HG03457 (cell line): ENCODE results near the gene PDZD4.
"Not testable (repeated sequence)": the region's sequence is repeated elsewhere in the genome, so short reads cannot be mapped to it uniquely, and the experiment has no call there.

Experiments
- ATAC-seq: cut with Tn5 transposase; IDR thresholded peaks from one replicate; pipeline ENCODE4 v1.9.1; 2021; ENCODE audit warnings: moderate number of reproducible peaks; ENCODE audit not compliant: unreplicated experiment

Gene PDZD4

DNA sequence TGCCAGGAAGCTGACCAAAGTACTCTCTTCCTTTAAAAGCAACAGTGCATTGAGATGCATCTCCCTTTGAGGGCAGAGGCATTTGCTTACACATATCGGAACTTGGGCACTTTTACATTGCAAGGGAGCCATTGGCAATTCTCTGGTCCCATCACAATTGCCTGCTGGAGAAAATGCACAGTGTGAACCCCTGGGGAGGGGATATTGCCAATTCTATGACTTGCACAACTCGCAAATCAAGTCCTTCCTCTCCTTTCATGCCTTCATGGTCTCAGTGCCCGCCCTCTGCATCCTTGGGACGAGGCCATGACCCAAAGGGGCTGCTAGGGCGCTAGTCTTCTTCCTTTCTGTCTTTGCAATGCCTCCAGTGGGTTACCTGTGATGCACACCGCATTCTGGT, 14.9 kb upstream of the PDZD4 start:
- ATAC-seq, result no peak

DNA sequence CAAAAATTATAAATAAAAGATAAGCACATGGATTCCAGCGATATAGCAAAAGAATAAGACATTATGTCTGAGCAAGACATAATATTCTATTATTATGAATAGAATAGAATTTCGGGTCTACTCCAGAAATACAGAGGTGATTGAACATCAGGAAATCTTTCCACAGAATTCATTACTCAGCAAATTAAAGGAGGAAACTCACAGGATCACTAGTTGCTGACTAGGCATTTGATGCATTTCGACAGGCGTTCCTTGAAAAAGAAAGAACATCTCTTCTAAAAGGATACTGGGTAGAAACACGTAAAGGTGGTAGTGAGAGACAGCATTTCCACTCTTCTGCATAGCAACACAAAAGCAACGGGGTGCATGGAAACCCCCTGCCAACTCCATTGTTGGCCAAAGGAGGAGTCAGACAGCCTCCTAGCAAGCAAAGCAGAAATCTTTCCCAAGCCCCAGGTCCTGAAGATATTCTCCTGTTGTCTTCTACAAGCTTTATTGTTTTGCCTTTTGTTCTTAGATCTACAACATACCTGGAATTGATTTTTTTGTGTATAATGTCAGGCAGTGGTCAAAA, 14.3 kb upstream of the PDZD4 start:
- no peak for ATAC-seq

DNA sequence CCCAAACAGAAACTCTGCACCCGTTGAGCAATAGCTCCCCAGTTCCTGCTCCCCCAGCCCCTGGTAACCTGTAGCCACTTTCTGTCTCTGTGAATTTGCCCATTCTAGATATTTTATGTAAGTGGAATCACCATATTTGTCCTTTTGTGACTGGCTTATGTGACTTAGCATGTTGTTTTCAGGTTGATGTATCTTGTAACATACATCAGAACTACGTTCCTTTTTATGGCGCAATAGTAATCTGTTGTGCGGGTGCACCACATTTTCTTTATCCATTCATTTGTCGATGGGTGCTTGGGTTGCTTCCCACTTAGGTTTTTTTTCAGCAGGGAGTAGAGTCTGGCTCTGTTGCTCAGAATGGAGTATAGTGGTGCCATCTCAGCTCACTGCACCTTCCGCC, 6.6 kb upstream of the PDZD4 start:
- no peak for ATAC-seq

DNA sequence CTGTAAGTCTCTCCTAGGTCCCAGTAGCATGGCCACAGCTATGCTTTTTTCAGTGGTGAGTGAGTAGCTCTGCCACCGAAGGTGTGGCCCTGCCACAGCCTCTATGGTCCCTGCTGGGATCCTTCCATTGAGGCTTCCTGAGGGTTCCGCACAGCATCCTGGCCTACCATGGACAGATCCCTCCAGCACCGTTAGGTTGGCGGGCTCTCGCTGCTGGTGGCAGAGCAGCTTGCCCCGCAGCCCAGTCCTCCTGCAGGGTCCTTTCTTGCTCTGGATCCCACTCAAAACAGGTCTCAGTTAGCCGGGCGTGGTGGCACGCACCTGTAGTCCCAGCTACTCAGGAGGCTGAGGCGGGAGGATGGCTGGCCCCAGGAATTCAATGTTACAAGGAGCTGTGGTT, 2.4 kb upstream of the PDZD4 start:
- no peak for ATAC-seq

DNA sequence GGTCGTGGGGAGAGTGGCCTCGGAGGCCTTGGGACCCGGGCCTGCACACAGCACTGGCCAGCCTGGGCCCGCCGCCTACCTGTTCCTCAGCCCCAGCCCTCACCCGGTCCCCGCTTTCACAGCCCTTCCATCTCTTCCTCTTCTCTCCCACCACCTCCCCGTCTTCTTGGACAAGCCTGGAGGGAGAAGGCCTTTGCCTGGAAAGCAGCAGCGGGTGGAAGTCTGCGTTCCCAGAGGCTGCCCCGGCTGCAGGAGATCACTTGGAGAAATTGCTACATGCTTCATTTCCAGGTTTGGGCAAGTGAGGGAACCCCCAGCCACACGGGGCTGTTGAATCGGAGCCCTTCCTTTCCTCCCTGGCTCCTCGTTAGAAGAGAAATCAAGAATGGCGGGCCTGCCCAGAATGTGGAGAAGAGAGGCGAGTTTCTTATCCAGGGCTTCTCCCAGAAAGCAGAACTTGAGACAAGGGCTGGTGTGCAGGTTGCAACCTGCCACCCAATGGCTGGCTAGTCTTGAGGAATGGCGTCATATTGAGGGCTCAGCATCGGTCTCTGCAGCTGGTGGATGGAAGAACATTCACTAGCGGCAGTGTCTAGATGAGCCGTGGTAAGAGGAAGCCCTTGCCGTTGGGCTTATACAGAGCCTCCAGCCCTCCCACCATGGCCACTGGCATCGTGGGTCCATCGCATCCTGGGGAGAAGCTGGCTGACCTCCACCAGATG, 1.2 kb upstream of the PDZD4 start:
- no peak for ATAC-seq

DNA sequence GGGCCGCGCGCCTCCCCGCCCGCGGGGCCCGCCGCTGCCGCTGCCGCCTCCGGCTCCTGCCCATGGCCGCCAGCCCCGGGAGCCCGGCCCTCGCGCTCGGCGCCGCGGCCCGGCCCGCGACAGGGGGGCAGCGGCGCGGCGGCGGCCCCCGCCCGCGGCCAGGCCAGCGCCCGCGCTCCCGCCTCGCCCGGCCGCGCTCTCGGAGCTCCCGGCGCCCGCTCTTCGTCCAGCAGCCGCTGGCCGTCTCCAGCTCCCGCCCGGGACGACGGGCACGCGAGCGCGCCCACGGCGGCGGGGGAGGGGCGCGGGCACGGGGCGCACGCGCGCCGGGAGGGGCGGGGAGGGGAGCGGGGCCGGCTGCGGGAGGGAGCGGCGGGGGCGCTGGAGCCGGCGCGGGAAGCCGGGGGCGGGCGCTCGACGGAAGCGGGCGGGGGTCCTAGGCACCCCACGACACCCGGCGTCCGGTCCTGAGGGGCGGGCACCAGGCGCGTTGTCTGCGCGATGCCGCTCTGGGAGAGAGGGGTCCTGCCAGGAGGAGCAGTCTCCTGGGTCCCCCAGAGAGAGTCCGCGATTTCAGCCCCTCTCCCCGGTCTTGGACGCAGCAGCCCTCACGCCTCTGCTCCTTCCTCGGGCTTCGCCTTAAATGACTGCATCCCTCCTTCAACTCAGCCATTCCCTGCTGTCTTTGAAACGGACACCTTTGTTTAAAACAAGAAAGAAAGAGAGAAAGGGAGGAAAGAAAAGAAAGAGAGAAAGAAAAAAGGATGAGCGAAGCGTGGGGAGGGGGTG, 490 bp upstream of the PDZD4 start:
- ATAC-seq, result no peak

DNA sequence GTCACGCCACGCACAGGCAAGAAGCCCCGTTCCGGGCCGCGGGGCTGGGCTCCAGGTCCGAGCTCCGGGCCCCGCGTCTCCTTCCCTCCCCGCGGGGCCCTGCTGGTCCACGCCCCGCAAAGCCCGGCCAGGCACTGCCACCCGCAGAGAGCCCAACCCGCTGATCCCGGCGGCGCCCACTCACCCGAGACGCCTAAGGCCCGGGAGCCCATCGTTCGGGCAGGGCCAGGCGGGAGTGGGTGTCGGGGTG, 870 bp downstream of the PDZD4 start:
- no peak for ATAC-seq

DNA sequence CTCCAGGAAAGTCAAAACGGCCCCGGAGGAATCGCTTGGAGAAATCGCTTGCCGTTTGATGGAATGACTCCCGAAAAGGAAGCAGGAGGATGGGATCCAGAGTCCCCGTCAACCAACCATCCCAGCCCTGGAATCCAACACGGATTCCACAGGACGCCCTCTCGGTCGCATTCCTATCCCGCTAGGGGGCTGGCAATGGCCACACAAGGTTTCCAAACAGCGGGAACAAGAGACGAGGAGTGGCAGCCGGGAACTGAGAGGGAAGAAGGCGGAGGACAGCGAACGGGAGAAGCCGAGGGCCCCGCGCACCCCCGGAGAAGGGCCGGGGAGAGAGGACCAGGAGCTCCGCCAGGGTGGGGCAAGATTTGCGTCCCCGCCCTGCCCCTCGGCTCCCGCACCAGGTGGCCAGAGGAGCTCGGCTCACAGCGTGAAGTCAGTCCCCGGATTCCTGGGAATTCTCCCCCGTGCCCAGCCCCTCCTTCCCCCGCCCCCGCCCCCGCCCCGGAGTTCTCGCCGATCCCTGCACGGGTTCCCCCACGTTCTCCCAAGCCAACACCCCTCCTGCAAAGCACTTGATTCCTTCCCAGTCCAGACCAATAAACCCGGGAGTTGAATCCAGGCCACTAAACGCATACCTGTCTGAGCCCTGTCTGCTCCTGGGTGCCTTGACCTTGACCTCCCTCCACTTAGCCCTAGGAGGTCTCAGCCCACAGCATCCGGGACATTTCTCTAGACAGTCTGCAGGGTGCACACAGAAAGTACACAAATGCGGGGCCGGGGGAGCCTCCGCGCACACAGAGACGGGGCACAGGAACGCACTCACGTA, 1.4 kb downstream of the PDZD4 start:
- no peak for ATAC-seq

DNA sequence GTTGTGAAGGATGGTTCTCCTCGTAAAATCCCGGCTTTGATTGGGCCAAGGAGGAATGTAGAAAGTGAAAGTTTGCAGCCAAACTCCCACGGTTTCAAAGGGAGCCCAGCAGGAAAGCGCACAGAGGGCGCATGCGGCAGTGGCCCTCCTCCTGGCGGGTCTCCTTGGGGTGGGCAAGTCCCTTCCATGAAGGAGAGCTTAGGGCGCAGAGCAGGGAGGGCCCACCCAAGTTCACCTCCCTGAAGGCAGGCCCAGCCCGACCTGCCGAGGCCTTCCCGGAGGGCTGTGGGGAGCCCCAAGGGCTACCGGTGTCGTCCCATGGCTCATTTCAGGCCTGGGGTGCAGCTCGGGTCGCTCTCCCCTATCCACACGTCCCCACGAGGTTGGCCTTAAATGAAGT, 2.0 kb downstream of the PDZD4 start:
- ATAC-seq, result no peak

DNA sequence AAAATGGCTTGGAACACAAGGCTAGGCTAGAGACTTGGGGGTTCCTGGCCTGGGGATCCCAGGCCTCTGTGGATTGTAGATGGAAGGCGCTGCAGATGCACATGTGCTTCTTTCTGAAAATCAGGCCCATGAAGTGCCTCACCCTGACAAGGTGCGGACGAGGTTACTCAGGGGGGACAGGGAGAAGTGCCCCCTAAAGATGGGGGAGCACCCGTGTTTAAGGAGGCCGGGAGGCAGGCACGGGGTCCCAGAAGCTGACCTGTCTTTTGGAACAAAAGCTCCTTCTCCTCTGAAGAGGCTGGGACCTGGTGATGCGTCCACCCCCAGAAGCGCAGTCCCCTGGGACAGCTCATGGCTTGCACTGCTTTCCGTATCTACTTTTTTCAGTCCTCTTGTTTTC, 2.4 kb downstream of the PDZD4 start:
- no peak for ATAC-seq

DNA sequence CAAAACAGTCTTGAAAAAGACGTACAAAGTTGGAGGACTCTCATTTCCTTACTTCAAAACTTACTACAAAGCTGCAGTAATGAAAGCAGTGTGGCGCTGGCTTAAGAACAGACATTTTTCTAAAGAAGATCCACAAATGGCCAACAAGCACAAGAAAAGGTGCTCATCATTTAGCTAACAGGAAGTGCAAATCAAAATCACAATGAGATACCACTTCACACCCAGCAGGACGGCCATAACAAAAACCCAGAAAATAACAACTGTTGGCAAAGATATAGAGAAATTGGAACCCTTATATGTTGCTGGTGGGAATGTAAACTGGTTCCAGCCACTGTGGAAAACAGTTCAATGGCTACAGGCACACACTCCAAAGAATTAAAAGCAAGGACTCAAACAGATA, 3.3 kb downstream of the PDZD4 start:
- no peak for ATAC-seq

DNA sequence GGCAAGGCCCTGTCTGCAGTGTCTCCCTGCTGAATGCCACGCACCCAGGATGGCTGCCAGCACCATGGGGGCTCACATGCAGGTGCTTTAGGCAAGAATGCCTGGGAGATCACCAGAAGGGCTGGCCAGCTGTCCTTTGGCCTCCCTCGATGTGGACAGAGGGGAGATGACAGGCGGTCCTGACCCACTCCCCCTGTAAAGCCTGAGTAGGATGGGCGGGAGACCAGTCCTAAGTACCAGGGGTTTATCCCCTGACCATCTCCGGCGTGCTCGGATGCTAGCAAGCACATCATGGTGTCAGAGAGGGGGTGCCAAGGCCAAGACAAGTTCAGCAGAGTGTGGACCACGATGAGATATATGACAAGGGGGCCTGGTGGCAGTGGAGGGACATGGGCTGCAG, 5.3 kb downstream of the PDZD4 start:
- ATAC-seq, result no peak

DNA sequence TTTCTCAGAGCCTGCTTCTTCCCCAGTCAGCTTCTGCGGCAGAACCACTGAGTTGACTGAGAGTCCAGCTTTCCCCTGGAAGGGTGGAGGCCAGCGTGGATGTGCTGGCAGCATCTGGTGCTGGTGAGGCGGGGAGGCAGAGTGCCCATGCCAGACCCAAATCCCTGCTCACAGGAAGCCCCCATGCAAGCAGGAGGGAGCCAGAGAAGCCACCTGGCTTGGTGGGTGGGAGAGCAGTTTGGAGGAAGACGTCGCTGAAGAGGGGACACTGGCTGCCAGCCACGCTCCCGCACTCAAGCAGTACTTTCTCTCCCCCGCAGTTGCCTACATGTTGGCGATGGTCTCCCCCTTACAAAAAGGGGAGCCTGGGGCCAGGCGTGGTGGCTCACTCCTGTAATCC, 6.0 kb downstream of the PDZD4 start:
- ATAC-seq, result no peak

DNA sequence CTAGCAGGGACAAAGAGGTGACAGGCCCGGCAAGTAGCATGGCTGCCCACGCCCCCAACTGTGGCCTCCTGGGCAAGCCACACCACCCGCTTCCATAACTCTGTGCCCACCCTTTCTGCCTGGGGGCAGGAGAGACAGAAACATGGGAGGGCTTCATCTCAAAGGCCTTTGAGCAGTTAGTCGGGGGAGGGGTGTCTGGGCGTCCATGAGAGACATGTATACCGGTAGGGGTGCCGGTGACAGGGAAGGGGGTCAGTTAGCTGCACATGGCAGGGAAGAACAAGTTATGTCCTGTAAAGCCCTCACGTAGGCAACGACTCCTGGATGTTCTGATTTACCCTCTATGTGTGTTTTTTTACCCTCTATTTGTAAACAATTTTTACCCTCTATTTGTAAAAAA, 9.3 kb downstream of the PDZD4 start:
- no peak for ATAC-seq

DNA sequence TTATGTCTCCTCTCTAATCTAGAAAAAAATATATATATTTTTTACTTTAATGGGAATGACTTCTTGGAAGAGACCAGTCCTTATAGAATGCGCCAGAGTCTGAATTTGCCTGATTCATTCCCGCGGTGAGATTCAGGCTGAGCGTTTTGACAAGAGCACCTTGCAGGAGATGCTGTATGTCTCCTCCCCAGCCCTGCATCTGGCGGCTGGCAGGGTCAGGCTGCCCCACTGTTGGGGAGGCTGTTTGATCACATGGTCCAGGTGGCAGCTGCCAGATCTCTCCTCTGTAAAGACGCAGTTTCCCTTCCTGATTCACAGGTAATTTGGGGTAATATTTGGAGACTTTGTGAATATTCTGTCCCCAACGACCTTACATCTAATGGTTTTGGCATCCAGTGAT, 9.7 kb downstream of the PDZD4 start:
- no peak for ATAC-seq

DNA sequence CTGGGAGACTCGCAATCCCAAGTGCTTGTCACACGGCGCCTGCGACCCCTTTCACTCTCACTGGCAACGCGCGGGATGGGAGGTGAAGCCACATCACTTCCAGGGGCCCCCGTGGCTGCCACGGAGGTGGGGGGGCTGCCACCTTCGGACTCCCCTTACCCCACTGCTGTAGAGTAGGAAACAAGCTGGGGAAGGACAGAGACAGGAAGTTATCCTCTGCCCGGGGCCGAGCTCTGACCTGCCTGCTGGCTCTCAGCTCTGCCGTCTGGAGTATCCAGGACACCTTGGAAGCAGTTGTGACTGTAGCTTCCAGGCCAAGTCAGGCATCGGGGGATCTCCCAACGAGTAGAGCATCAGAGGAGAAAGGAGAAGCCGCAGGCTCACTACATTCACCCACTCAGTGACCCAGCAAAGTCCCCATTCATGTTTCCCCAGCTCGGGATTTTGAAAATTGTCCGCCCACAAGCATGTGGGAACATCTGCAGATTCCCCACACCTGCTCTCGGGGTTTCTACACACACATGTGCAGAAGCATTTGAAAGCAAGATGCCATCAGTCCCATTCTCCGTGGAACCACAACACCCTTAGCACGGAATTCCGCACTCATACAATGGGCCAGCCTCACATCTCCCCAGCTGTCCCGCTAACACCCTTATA, 10.8 kb downstream of the PDZD4 start:
- no peak for ATAC-seq

DNA sequence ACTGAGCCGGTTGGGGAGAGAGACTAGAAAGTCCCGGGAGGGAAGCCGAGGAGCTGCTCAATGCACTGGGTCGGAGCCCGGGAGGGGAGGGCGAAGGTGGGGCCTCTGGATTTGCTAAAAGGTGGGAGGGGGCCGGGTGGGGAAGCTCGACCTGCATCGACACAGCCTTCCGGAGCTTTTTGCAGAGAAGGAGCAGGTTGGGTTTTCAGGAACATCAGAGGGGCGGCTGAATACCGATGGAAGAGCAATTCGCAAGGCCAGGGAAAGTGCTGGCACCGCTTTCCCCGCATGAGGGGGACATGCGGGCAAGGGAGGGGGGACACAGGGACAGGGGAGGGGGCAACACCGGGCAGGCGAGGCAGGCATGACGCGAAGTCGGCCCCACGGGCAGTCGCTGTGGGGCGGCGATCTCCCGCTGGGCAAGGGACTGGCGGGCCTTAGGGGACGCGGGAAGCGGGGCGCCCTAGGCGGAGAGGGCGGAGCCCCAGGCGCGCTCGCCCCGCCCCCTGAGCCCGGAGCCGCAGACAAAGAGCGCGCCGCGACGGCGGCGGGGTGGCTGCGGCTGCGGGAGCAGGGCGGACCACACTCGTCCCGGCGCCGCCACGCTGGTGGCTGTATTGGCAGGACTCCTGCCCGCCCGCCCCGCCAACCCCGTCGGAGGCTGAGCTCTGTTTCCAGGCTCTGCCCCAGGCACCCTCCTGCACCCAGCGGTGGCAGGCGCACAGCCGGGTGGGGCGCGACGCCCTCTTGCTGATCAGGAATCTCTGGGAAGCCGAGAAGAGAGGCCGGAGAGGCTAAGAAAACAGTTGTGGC, 11.6 kb downstream of the PDZD4 start:
- ATAC-seq, result no peak

DNA sequence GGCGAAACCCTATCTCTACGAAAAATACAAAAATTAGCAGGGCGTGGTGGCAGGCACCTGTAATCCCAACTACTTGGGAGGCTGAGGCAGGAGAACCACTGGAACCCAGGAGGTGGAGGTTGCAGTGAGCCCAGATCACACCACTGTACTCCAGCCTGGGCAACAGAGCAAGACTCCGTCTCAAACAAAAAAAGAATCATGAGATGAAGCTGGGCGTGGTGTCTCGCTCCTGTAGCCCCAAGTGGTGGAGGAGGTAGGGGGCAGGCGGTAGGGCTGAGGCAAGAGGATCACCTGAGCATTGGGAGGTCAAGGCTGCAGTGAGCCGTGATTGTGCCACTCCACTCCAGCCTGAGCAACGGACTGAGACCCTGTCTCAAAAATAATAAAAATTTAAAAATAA, 12.3 kb downstream of the PDZD4 start:
- ATAC-seq, result not testable (repeated sequence)

DNA sequence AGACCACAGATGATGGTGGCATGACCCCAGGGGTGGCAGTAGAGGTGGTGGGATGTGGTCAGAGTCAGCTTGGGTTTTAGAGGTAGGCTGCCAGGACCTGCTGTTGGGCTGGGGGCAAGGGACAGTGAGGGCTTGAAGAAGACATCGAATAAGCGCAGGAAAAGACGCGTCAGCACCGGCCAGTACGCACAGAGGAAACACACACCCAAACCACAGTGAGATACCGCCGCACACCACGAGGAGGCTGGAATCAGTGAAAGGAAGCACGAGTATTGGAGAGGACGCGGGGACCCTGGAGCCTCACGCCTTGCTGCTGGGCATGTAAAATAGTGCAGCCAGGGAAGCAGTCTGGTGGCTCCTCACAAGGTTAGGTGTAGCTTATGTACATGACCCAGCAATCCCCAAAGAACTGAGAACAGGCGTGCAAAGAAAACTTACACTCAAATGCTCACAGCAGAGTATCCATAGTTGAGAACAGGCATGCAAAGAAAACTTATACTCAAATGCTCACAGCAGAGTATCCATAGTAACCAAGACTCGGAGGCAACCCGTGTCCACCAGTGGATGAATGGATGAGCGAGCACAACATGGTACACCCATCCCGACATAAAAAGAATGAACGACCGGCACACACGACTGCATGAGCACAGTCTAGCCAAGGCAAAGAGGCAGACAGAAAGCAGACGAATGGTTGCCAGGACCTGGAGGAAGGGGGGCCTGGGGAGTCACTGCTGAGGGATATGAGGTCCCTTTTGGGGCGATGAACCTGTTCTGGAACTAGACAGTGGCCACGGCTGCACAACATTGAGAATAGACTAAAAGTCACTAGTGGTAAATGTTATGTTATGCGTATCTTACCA, 13.3 kb downstream of the PDZD4 start:
- ATAC-seq, result no peak
